ENCODE data around the gene KCNC2. TPM values are rescaled to one million over a fixed set of nuclear protein-coding genes. Genes with fewer than 3 reads are reported as not detected.

Gene KCNC2
- total RNA-seq, 2 experiments from 2014 or later = not detected

GRCh38 chr12:75086091-75087038 lies 123.3 kb downstream of the KCNC2 start:
- DNase-seq = no peak
- Mint-ChIP-seq H3K9me3 (no peaks in the 10 kb centered on the region), H3K27me3 (no peaks in the 10 kb centered on the region), H3K36me3 (ENCODE audit: low read depth) (no peaks in the 10 kb centered on the region), H3K27ac (no peak overlapping the region), H3K4me1 (no peaks in the 10 kb centered on the region), H3K4me3 (no peak overlapping the region)
- POLR2A ChIA-PET = no interaction called here
- CTCF ChIA-PET = no interaction called here

- no peak overlapping the region for H3K4me3 Mint-ChIP-seq
- CTCF ChIA-PET = no interaction called here
- no peaks in the 10 kb centered on the region for H3K4me1 Mint-ChIP-seq
- POLR2A ChIA-PET = no interaction called here
- H3K27me3 Mint-ChIP-seq = no peaks in the 10 kb centered on the region
- H3K36me3 Mint-ChIP-seq (ENCODE audit: low read depth) = no peaks in the 10 kb centered on the region
- no peaks in the 10 kb centered on the region for H3K9me3 Mint-ChIP-seq
- DNase-seq = no peak
- no peak overlapping the region for H3K27ac Mint-ChIP-seq
Observed at GRCh38 chr12:75081305-75081704, 128.3 kb downstream of the KCNC2 start.

DNA sequence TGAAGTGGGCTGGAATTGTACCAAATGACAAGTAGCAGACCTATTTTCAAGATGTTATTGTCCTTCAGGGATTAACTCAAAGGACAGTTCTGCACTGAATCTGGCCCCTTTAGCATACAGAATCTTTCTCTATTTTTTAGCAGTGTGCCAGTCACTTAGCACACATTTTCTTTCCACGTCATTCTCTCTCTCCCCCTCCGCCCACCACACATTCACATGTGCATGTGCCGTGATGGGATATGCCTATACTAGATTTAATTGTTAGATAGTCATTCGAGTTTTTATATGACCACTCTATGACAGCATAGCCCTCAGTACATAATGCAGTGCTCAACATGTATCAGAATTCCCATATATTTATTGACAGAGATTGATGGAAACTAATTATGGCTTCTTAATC lies 129.1 kb downstream of the KCNC2 start:
- no peaks in the 10 kb centered on the region for H3K27me3 Mint-ChIP-seq
- DNase-seq = no peak
- H3K27ac Mint-ChIP-seq = no peak overlapping the region
- H3K9me3 Mint-ChIP-seq = no peaks in the 10 kb centered on the region
- CTCF ChIA-PET = no interaction called here
- H3K4me3 Mint-ChIP-seq = no peak overlapping the region
- POLR2A ChIA-PET = no interaction called here
- no peaks in the 10 kb centered on the region for H3K4me1 Mint-ChIP-seq
- no peaks in the 10 kb centered on the region for H3K36me3 Mint-ChIP-seq (ENCODE audit: low read depth)

DNA sequence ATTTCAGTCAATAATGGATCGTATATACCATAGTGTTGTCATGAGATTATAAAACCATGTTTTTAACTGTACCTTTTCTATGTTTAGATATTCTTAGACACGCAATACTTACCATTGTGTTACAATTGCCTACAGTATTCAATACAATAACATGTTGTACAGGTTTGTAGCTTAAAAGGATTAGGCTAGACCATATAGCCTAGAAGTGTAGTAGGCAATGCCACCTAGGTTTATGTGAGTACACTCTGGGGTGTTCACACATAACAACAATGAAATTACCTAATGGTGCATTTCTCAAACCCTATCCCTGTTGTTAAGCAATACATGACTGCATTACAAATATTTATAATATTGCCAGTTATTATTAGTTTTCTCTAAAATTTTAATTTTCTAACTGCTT lies 144.2 kb downstream of the KCNC2 start:
- no peaks in the 10 kb centered on the region for H3K9me3 Mint-ChIP-seq
- H3K27ac Mint-ChIP-seq = no peak overlapping the region
- no peaks in the 10 kb centered on the region for H3K27me3 Mint-ChIP-seq
- CTCF ChIA-PET = no interaction called here
- no peak overlapping the region for H3K4me3 Mint-ChIP-seq
- no peaks in the 10 kb centered on the region for H3K4me1 Mint-ChIP-seq
- POLR2A ChIA-PET = no interaction called here
- DNase-seq = no peak
- H3K36me3 Mint-ChIP-seq (ENCODE audit: low read depth) = no peaks in the 10 kb centered on the region

- no peak overlapping the region for H3K4me3 Mint-ChIP-seq
- H3K36me3 Mint-ChIP-seq (ENCODE audit: low read depth) = no peaks in the 10 kb centered on the region
- H3K9me3 Mint-ChIP-seq = no peaks in the 10 kb centered on the region
- no peaks in the 10 kb centered on the region for H3K27me3 Mint-ChIP-seq
- DNase-seq = no peak
- H3K4me1 Mint-ChIP-seq = no peaks in the 10 kb centered on the region
- POLR2A ChIA-PET = no interaction called here
- CTCF ChIA-PET = interaction anchor here (0.6 kb wide), 1 partner anchor 1093 kb away, joined by 6 read pairs; no protein-coding TSS in a partner anchor
- H3K27ac Mint-ChIP-seq = no peak overlapping the region
Observed at GRCh38 chr12:75062691-75063090, 146.9 kb downstream of the KCNC2 start.

DNA sequence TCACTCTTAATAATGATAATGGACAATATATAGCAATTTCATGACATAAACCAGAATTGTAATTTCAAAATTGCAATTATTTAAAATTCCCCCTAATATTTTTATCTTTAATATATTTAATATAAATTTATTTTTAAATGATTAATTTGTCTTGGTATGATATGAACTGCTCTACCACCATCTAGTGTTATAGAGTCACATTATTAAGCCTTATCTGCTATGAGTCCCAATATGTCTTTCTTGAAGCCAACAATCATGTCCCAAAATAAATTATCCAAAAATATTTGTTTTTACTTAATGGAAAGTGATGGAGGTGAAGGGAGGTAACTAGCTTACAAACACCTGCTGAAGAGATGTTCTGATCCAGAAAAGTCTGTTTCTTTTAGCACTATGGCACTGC lies 151.4 kb downstream of the KCNC2 start:
- no peaks in the 10 kb centered on the region for H3K4me1 Mint-ChIP-seq
- H3K27ac Mint-ChIP-seq = no peak overlapping the region
- H3K9me3 Mint-ChIP-seq = no peaks in the 10 kb centered on the region
- H3K36me3 Mint-ChIP-seq (ENCODE audit: low read depth) = no peaks in the 10 kb centered on the region
- H3K27me3 Mint-ChIP-seq = no peaks in the 10 kb centered on the region
- CTCF ChIA-PET = no interaction called here
- POLR2A ChIA-PET = no interaction called here
- DNase-seq = no peak
- no peak overlapping the region for H3K4me3 Mint-ChIP-seq

DNA sequence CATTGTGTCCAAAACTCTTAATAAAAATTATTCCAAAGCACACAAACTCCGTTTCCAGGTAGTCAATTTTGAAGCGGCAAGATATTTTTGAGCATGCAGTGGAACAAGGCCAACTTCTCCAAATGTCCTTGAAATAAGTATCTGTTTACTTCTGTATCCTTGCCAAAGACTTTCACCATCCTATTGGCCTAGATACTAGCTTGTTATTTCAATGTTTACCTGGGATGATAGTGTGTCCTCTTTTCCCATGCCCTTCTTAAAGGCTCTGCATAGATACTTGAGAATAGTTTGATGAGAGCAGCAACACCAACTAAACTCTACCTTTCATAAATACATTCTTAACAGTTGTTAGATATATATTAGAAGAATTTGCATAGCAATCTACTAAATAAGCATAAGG lies 160.9 kb downstream of the KCNC2 start:
- ChIA-PET CTCF (no interaction called here), POLR2A (no interaction called here)
- no peaks in the 10 kb centered on the region for H3K36me3 Mint-ChIP-seq (ENCODE audit: low read depth)
- DNase-seq = no peak
- no peaks in the 10 kb centered on the region for H3K4me1 Mint-ChIP-seq
- H3K9me3 Mint-ChIP-seq = no peaks in the 10 kb centered on the region
- no peak overlapping the region for H3K27ac Mint-ChIP-seq
- H3K4me3 Mint-ChIP-seq = no peak overlapping the region
- H3K27me3 Mint-ChIP-seq = no peaks in the 10 kb centered on the region

GRCh38 chr12:75047885-75048525 lies 161.6 kb downstream of the KCNC2 start:
- CTCF ChIA-PET = no interaction called here

DNA sequence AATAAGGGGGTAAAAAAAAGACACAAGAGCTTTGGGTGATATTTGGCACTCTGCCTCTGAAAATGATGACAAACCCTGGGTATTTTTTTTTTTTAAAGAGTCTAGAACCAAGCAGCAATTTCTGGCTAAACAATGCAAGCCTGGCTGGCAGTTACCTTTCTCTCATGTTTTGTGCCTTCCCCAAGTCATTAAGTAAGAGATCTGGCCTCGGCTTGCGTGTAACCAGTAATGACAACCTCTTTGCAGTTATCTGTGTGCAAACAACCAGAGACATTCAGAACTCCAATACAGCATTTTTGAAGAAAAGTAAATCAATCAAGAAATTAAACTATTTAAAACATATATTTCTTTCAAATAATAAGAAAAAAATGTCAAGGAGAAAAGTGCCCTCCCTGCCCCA lies 167.5 kb downstream of the KCNC2 start:
- DNase-seq = no peak
- ChIA-PET CTCF (no interaction called here), POLR2A (no interaction called here)
- no peaks in the 10 kb centered on the region for H3K9me3 Mint-ChIP-seq
- H3K27ac Mint-ChIP-seq = no peak overlapping the region
- no peaks in the 10 kb centered on the region for H3K36me3 Mint-ChIP-seq (ENCODE audit: low read depth)
- no peaks in the 10 kb centered on the region for H3K27me3 Mint-ChIP-seq
- no peak overlapping the region for H3K4me3 Mint-ChIP-seq
- H3K4me1 Mint-ChIP-seq = no peaks in the 10 kb centered on the region

More at GRCh38 chr12:75047885-75048525, 161.6 kb downstream of the KCNC2 start:
- POLR2A ChIA-PET = no interaction called here
- no peak for DNase-seq
- no peaks in the 10 kb centered on the region for H3K36me3 Mint-ChIP-seq (ENCODE audit: low read depth)
- no peaks in the 10 kb centered on the region for H3K9me3 Mint-ChIP-seq
- H3K4me3 Mint-ChIP-seq = no peak overlapping the region
- H3K27me3 Mint-ChIP-seq = no peaks in the 10 kb centered on the region
- H3K4me1 Mint-ChIP-seq = no peaks in the 10 kb centered on the region
- no peak overlapping the region for H3K27ac Mint-ChIP-seq

DNA sequence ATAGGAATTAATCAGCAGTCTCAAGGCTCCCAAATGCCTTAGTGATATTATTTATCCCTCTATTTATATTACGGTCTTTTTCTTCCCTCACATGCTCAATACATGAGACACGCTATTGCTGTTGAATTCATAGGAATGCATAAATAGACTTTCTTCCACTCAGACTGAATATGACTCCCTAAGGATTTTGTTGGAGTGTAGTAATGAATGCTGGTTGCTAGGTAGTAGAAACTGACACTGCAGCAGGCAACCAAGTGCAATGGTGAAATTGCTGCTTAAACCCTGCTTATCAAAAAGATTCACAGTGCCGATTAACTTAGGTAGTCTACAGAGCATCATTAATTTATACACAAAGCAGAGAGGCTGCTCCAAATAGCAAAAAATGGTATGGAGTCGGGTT lies 168.2 kb downstream of the KCNC2 start:
- CTCF ChIA-PET = no interaction called here
- Mint-ChIP-seq H3K27me3 (no peaks in the 10 kb centered on the region), H3K27ac (no peak overlapping the region), H3K4me1 (no peaks in the 10 kb centered on the region), H3K36me3 (ENCODE audit: low read depth) (no peaks in the 10 kb centered on the region), H3K9me3 (no peaks in the 10 kb centered on the region), H3K4me3 (no peak overlapping the region)
- no peak for DNase-seq
- POLR2A ChIA-PET = no interaction called here

DNA sequence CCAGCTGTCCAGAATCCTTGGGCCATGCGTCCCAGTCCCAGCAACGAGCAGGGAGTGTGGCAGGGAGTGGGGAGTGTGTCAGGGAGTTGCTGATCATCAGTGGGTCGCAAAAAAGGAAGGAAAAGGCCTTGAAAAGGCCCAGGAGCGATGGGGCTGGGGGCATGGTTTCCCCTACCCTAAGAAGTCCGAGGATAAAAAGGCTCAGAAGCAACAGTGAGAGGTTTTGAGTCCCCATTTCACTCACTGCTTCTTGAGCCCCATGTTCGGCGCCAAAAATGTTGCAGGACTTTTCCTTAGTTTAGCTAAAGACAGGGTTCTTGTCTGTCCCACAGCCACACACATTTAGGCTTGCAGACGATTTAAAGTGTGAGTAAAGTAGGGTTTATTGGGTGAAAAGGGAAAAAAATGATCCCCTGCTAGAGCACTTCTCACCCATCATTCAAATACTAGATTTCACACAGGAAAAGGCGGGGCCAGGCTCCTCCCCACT lies 189.5 kb downstream of the KCNC2 start:
- POLR2A ChIA-PET = no interaction called here
- Mint-ChIP-seq H3K9me3 (peaks cover 19% of the 10 kb centered on the region), H3K27ac (no peak overlapping the region), H3K27me3 (no peaks in the 10 kb centered on the region), H3K36me3 (ENCODE audit: low read depth) (no peaks in the 10 kb centered on the region), H3K4me3 (no peak overlapping the region), H3K4me1 (no peaks in the 10 kb centered on the region)
- no peak for DNase-seq
- CTCF ChIA-PET = no interaction called here

GRCh38 chr12:75011120-75011519 lies 198.5 kb downstream of the KCNC2 start:
- POLR2A ChIA-PET = no interaction called here
- H3K4me1 Mint-ChIP-seq = no peaks in the 10 kb centered on the region
- CTCF ChIA-PET = no interaction called here
- H3K27ac Mint-ChIP-seq = no peak overlapping the region
- no peaks in the 10 kb centered on the region for H3K36me3 Mint-ChIP-seq (ENCODE audit: low read depth)
- peaks cover 6% of the 10 kb centered on the region for H3K9me3 Mint-ChIP-seq
- no peak for DNase-seq
- H3K27me3 Mint-ChIP-seq = no peaks in the 10 kb centered on the region
- no peak overlapping the region for H3K4me3 Mint-ChIP-seq

GRCh38 chr12:75007133-75007532 lies 202.5 kb downstream of the KCNC2 start:
- H3K36me3 Mint-ChIP-seq (ENCODE audit: low read depth) = no peaks in the 10 kb centered on the region
- ChIA-PET CTCF (no interaction called here), POLR2A (no interaction called here)
- no peak overlapping the region for H3K27ac Mint-ChIP-seq
- no peak for DNase-seq
- H3K4me1 Mint-ChIP-seq = no peaks in the 10 kb centered on the region
- H3K9me3 Mint-ChIP-seq = peaks cover 2% of the 10 kb centered on the region
- no peak overlapping the region for H3K4me3 Mint-ChIP-seq
- H3K27me3 Mint-ChIP-seq = no peaks in the 10 kb centered on the region

GRCh38 chr12:75000120-75000519 lies 209.5 kb downstream of the KCNC2 start:
- H3K27me3 Mint-ChIP-seq = no peaks in the 10 kb centered on the region
- H3K36me3 Mint-ChIP-seq (ENCODE audit: low read depth) = no peaks in the 10 kb centered on the region
- H3K4me1 Mint-ChIP-seq = no peaks in the 10 kb centered on the region
- no peak overlapping the region for H3K27ac Mint-ChIP-seq
- no peak overlapping the region for H3K4me3 Mint-ChIP-seq
- ChIA-PET POLR2A (no interaction called here), CTCF (no interaction called here)
- peaks cover 2% of the 10 kb centered on the region for H3K9me3 Mint-ChIP-seq
- DNase-seq = no peak

All from activated CD4-positive, alpha-beta T cell treated with anti-CD3 and anti-CD28 coated beads, Interleukin-2, amount 10 ng/mL, durations not matched to agents 7 days and 5 days (primary cell).